ENCODE results near the gene SLC45A2. TPM values are rescaled to one million over a fixed set of nuclear protein-coding genes. Genes with fewer than 3 reads are reported as not detected.

SLC45A2 gene
- total RNA-seq, 3 donors from 2014 or later = not detected

Other genes with a start within 250 kb of the SLC45A2 start
- gene ADAMTS12, start 92.7 kb downstream of the SLC45A2 start, total RNA-seq = under 1 TPM in 1 of 3 donors, not detected in 2; 0.03 TPM
- gene RXFP3, start 48.3 kb downstream of the SLC45A2 start, total RNA-seq = not detected
- 1 to 10 TPM; 4.9 to 6.4 (median 5.5) TPM for gene AMACR, start 23.4 kb upstream of the SLC45A2 start, total RNA-seq
- under 1 TPM; 0.58 to 0.76 (median 0.73) TPM for gene C1QTNF3, start 58.5 kb upstream of the SLC45A2 start, total RNA-seq

Measured in activated T-cell treated with anti-CD3 and anti-CD28 coated beads, Interleukin-2, amount 50 U/mL, for 4 hours (primary cell).